DND-41 (cell line): ENCODE measurements around the gene AP3D1.

Source experiments
- ATAC-seq: fragments of 200-7000 bp; cut with Tn5 transposase; 3 replicates; pipeline ENCODE4 v1.9.1; 2021; ENCODE audit warnings: low read depth; ENCODE audit not compliant: insufficient read depth
- DNase-seq: peaks from one replicate; pipeline ENCODE4 v3.0.0-alpha.2; 2020
- H2AFZ ChIP-seq: 2 replicates; pipeline ENCODE4 v1.6.0; 2012; ENCODE audit warnings: low read depth, low read length
- H3K27ac ChIP-seq: 2 replicates; pipeline ENCODE4 v1.5.1; 2012; ENCODE audit warnings: low read length, inconsistent platforms
- H3K27me3 ChIP-seq: fragments of 200-600 bp; sonication (generic); 2 replicates; pipeline ENCODE4 v1.6.0; 2012; ENCODE audit warnings: low read length, mild to moderate bottlenecking, inconsistent platforms; ENCODE audit not compliant: insufficient read depth, poor library complexity
- H3K36me3 ChIP-seq: 2 replicates; pipeline ENCODE4 v1.5.1; 2012; ENCODE audit warnings: low read length, inconsistent platforms; ENCODE audit not compliant: insufficient read depth
- H3K4me1 ChIP-seq: 2 replicates; pipeline ENCODE4 v1.5.1; 2012; ENCODE audit warnings: mild to moderate bottlenecking, low read length; ENCODE audit not compliant: insufficient read depth
- H3K4me2 ChIP-seq: 2 replicates; pipeline ENCODE4 v1.6.0; 2012; ENCODE audit warnings: mild to moderate bottlenecking, moderate library complexity, low read length, inconsistent platforms; ENCODE audit not compliant: insufficient read depth
- H3K4me3 ChIP-seq, 2 experiments: fragments of 200-600 bp in 1 of 2; shearing (Covaris generic) in 1 of 2; 2 replicates each; pipeline ENCODE4 v1.5.1; 2012 to 2016; ENCODE audit warnings: inconsistent platforms in 2 of 2, low read length in 2 of 2, mild to moderate bottlenecking in 2 of 2, low read depth in 1 of 2, moderate library complexity in 1 of 2
- H3K79me2 ChIP-seq: 2 replicates; pipeline ENCODE4 v1.6.0; 2012; ENCODE audit warnings: low read length, inconsistent platforms; ENCODE audit not compliant: insufficient read depth
- H3K9ac ChIP-seq: 2 replicates; pipeline ENCODE4 v1.6.0; 2012; ENCODE audit warnings: low read depth, mild to moderate bottlenecking, inconsistent platforms, low read length, moderate library complexity
- H3K9me3 ChIP-seq: 2 replicates; pipeline ENCODE4 v1.5.1; 2012; ENCODE audit warnings: low read length, moderate library complexity, mild to moderate bottlenecking, inconsistent platforms; ENCODE audit not compliant: insufficient read depth, severe bottlenecking
- H4K20me1 ChIP-seq: 2 replicates; pipeline ENCODE4 v1.6.0; 2012; ENCODE audit warnings: low read length; ENCODE audit not compliant: insufficient read depth
- EZH2 ChIP-seq: IDR thresholded peaks from 3 replicates; pipeline ENCODE4 v1.6.1; 2012; ENCODE audit warnings: borderline replicate concordance, low read depth, mild to moderate bottlenecking, moderate library complexity, low read length, inconsistent platforms; ENCODE audit not compliant: severe bottlenecking
- TF ChIP-seq, protein P1 (sequence below): IDR thresholded peaks from 2 replicates; pipeline ENCODE4 v1.5.1; 2012; ENCODE audit warnings: borderline replicate concordance, low read length, moderate library complexity, mild to moderate bottlenecking; ENCODE audit not compliant: poor library complexity, severe bottlenecking; ENCODE audit errors: extremely low read depth

The AP3D1 gene

DNA sequence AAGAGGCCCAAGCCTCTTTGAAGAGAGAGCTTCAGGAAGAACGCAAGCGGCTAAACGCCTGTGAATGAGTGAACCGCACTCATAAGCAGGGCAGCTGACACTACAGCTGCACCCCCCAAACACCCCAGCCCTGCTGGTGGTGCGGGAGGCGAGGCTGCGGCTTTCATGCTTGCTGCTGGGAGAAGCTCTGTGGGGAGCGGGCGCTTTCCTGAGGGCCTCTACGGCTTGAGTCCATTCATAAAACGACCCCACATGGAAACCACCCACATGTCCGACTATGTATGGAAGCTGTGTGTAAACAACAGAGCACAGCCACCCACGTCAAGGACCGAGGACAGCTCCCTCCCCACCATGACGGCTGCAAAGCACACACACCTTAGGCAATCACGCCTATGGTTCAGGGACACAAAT, 5.5 kb downstream of the AP3D1 start:
- Histone ChIP-seq H3K4me1 (peaks cover 31% of the 10 kb centered on the region), H3K36me3 (peaks cover 56% of the 10 kb centered on the region), H3K4me2 (0 out of 2 replicates have a peak overlapping the region, but pooled peaks have one; percentile 1), H3K27me3 (no peaks in the 10 kb centered on the region), H4K20me1 (peaks cover 61% of the 10 kb centered on the region), H3K9me3 (no peaks in the 10 kb centered on the region), H3K9ac (no peak overlapping the region), H3K27ac (no peak overlapping the region), H3K4me3 (no peak overlapping the region), H3K79me2 (peaks cover 96% of the 10 kb centered on the region), H2AFZ (no peak overlapping the region)
- TF ChIP-seq, protein P1, sequence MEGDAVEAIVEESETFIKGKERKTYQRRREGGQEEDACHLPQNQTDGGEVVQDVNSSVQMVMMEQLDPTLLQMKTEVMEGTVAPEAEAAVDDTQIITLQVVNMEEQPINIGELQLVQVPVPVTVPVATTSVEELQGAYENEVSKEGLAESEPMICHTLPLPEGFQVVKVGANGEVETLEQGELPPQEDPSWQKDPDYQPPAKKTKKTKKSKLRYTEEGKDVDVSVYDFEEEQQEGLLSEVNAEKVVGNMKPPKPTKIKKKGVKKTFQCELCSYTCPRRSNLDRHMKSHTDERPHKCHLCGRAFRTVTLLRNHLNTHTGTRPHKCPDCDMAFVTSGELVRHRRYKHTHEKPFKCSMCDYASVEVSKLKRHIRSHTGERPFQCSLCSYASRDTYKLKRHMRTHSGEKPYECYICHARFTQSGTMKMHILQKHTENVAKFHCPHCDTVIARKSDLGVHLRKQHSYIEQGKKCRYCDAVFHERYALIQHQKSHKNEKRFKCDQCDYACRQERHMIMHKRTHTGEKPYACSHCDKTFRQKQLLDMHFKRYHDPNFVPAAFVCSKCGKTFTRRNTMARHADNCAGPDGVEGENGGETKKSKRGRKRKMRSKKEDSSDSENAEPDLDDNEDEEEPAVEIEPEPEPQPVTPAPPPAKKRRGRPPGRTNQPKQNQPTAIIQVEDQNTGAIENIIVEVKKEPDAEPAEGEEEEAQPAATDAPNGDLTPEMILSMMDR = no peak
- TF ChIP-seq EZH2 = no peak
- ATAC-seq = no peak
- DNase-seq = no peak

GRCh38 chr19:2144190-2144589, 7.2 kb downstream of the AP3D1 start:
- Histone ChIP-seq H3K36me3 (peaks cover 55% of the 10 kb centered on the region), H3K4me2 (no peak overlapping the region)

GRCh38 chr19:2142173-2142829, 9.1 kb downstream of the AP3D1 start:
- 0 out of 2 replicates have a peak, but pooled peaks cover 3% of the 10 kb centered on the region for H3K4me1 ChIP-seq

More at GRCh38 chr19:2144190-2144589, 7.2 kb downstream of the AP3D1 start:
- TF ChIP-seq, protein P1 = no peak
- no peak for TF ChIP-seq EZH2
- Histone ChIP-seq H2AFZ (no peak overlapping the region), H3K4me3 (no peak overlapping the region), H3K9ac (no peak overlapping the region), H4K20me1 (peaks cover 61% of the 10 kb centered on the region), H3K9me3 (no peaks in the 10 kb centered on the region), H3K27ac (no peak overlapping the region), H3K27me3 (no peaks in the 10 kb centered on the region), H3K4me1 (peaks cover 15% of the 10 kb centered on the region), H3K79me2 (peaks cover 96% of the 10 kb centered on the region)
- DNase-seq (no peak), ATAC-seq (no peak)

More at GRCh38 chr19:2142173-2142829, 9.1 kb downstream of the AP3D1 start:
- Histone ChIP-seq H3K79me2 (peaks cover 94% of the 10 kb centered on the region), H3K27me3 (no peaks in the 10 kb centered on the region), H3K9ac (no peak overlapping the region), H3K27ac (no peak overlapping the region), H3K4me2 (no peak overlapping the region), H2AFZ (no peak overlapping the region), H4K20me1 (peaks cover 61% of the 10 kb centered on the region), H3K36me3 (peaks cover 58% of the 10 kb centered on the region), H3K4me3 (no peak overlapping the region), H3K9me3 (no peaks in the 10 kb centered on the region)
- no peak for DNase-seq
- ATAC-seq = no peak
- TF ChIP-seq, protein P1 = no peak
- TF ChIP-seq EZH2 = no peak
